Sigmoid colon (tissue), 7 donors: Measurements from ENCODE around the gene GPS2. TPM values are rescaled to one million over a fixed set of nuclear protein-coding genes. Genes with fewer than 3 reads are reported as not detected.

ENCODE experiments used
- DNase-seq: peaks from one replicate; pipeline ENCODE4 v3.0.0-alpha.2; 2019
- H3K27ac ChIP-seq, 4 donors: fragments of 200-600 bp; sonication (generic); one replicate each; pipeline ENCODE4 v1.5.1; 2016 to 2019; ENCODE audit warnings: mild to moderate bottlenecking in 1 of 4
- H3K27me3 ChIP-seq, 3 donors: fragments of 200-600 bp; sonication (generic); one replicate each; pipeline ENCODE4 v1.5.1; 2019; ENCODE audit warnings: mild to moderate bottlenecking in 1 of 3
- H3K36me3 ChIP-seq, 4 donors: fragments of 200-600 bp; sonication (generic); one replicate each; pipeline ENCODE4 v1.5.1; 2016 to 2019
- H3K4me1 ChIP-seq, 4 donors: fragments of 200-600 bp; sonication (generic); one replicate each; pipeline ENCODE4 v1.5.1; 2017 to 2019
- H3K4me3 ChIP-seq, 4 donors: fragments of 200-600 bp; sonication (generic); one replicate each; pipeline ENCODE4 v1.5.1; 2017 to 2019; ENCODE audit warnings: mild to moderate bottlenecking in 2 of 4, moderate library complexity in 1 of 4
- H3K9me3 ChIP-seq, 4 donors: fragments of 200-600 bp in 3 of 4; sonication (generic) in 3 of 4; one replicate each; pipeline versions ENCODE4 v1.5.1 to v1.6.1; 2013 to 2019
- CTCF ChIP-seq, 4 experiments: fragments of 450-650 bp in 3 of 4; fragments of 200-600 bp in 1 of 4; IDR thresholded peaks; one replicate each; pipeline ENCODE4 v1.5.1; 2016 to 2019; ENCODE audit warnings: antibody characterized with exemption in 4 of 4, mild to moderate bottlenecking in 3 of 4, moderate library complexity in 2 of 4
- EP300 ChIP-seq, 4 donors: sonication (generic); formaldehyde crosslinking; IDR thresholded peaks; one replicate each; pipeline ENCODE4 v1.6.1; 2017; ENCODE audit warnings: antibody characterized with exemption in 4 of 4
- POLR2A ChIP-seq, 2 donors: fragments of 450-650 bp; IDR thresholded peaks; one replicate each; pipeline ENCODE4 v1.6.1; 2016; ENCODE audit warnings: antibody characterized with exemption in 2 of 2, mild to moderate bottlenecking in 2 of 2, moderate library complexity in 2 of 2
- POLR2AphosphoS5 ChIP-seq, 4 donors: sonication (generic); formaldehyde crosslinking; IDR thresholded peaks; one replicate each; pipeline ENCODE4 v1.6.1; 2017; ENCODE audit warnings: antibody characterized with exemption in 4 of 4
- WGBS, 2 donors: extraction: QIAGEN DNeasy Blood & Tissue Kit; methylation state at CpG; one replicate each; pipeline ENCODE4 v1.1.7; 2013; 5-methylcytosine and 5-hydroxymethylcytosine counted together
- intact Hi-C: fragments of 100-400 bp; cut with DNase I; formaldehyde crosslinking; loops from one replicate; pipeline ENCODE4 v1.15.1; 2023
- polyA plus RNA-seq, 3 donors: library from polyadenylated mRNA; stranded (reverse); fragments of 200-250 nt; gene quantifications; one replicate each; pipeline ENCODE4 v1.2.3, GENCODE V29; 2013
- total RNA-seq, 4 donors: library from RNA; depleted of rRNA; stranded (reverse); fragments of >200 nt; gene quantifications; one replicate each; pipeline ENCODE4 v1.1.0, GENCODE V29; 2016
- donor health status: healthy with polysubstance abuse.
- donor health status: Bipolar disorder and iron deficiency.
- donor health status: healthy.

GPS2 gene
- total and polyA plus RNA-seq, 7 donors, result 67.9 to 114 (median 84.2) TPM

- peak; percentile 91 for DNase-seq
- H3K27me3 ChIP-seq, result no peaks in the 10 kb centered on the region
- H3K36me3 ChIP-seq, result peaks cover 15 to 21% (median 16%) of the 10 kb centered on the region in 4 donors
- 0 to 1% methylated on average over 29 of the region's 29 CpGs for WGBS, 2 donors
- intact Hi-C loops, result loop anchor here (1.0 to 2.0 kb wide), 3 partner anchors 16 to 72 kb away; partner anchors contain the start of genes ELP5 and KCTD11
- no peaks in the 10 kb centered on the region for H3K9me3 ChIP-seq
- peak overlapping the region; percentile 93 to 98 (median 96) for H3K27ac ChIP-seq
- H3K4me3 ChIP-seq, result peak overlapping the region; percentile 15 to 83 (median 68)
- H3K4me1 ChIP-seq, result peaks cover 0 to 44% (median 37%) of the 10 kb centered on the region in 4 donors
- TF ChIP-seq POLR2A (IDR thresholded peaks at IDR 0.05) (no peak), POLR2AphosphoS5 (IDR thresholded peaks at IDR 0.05) (peak in 2 of 4 donors; percentile 5 to 18), EP300 (IDR thresholded peaks at IDR 0.05) (no peak), CTCF (IDR thresholded peaks at IDR 0.05) (peak; percentile 88 to 98 (median 94))
Measured at GRCh38 chr17:7280519-7281073, 34.6 kb downstream of the GPS2 start.

- no peak for TF ChIP-seq CTCF (IDR thresholded peaks at IDR 0.05)
- TF ChIP-seq POLR2A (IDR thresholded peaks at IDR 0.05), result no peak
- TF ChIP-seq POLR2AphosphoS5 (IDR thresholded peaks at IDR 0.05), result no peak
- no peak for TF ChIP-seq EP300 (IDR thresholded peaks at IDR 0.05)
- no peaks in the 10 kb centered on the region for H3K27me3 ChIP-seq
- peaks cover 0 to 32% (median 25%) of the 10 kb centered on the region in 4 donors for H3K4me1 ChIP-seq
- no peak overlapping the region for H3K27ac ChIP-seq
- peaks cover 3 to 10% (median 5%) of the 10 kb centered on the region in 4 donors for H3K36me3 ChIP-seq
- no peak for DNase-seq
- H3K4me3 ChIP-seq, result no peak overlapping the region
- WGBS, 2 donors, result 20 to 73% methylated on average over 8 of the region's 8 CpGs
- intact Hi-C loops, result no loop called here
- no peaks in the 10 kb centered on the region for H3K9me3 ChIP-seq
Measured at GRCh38 chr17:7279448-7279847, 35.7 kb downstream of the GPS2 start.

- no peak for TF ChIP-seq CTCF (IDR thresholded peaks at IDR 0.05)
- TF ChIP-seq POLR2A (IDR thresholded peaks at IDR 0.05), result no peak
- TF ChIP-seq POLR2AphosphoS5 (IDR thresholded peaks at IDR 0.05), result no peak
- no peak overlapping the region for H3K27ac ChIP-seq
- H3K36me3 ChIP-seq, result no peaks in the 10 kb centered on the region
- H3K27me3 ChIP-seq, result peaks cover 15 to 52% (median 39%) of the 10 kb centered on the region in 3 donors
- intact Hi-C loops, result no loop called here
- H3K4me1 ChIP-seq, result peaks cover 0 to 18% (median 13%) of the 10 kb centered on the region in 4 donors
- 20 to 51% methylated on average over 1 of the region's 1 CpG for WGBS, 2 donors
- no peak for DNase-seq
- H3K4me3 ChIP-seq, result no peak overlapping the region
- H3K9me3 ChIP-seq, result no peaks in the 10 kb centered on the region
Measured at GRCh38 chr17:7266784-7267183, 48.4 kb downstream of the GPS2 start.

- DNase-seq, result no peak
- Histone ChIP-seq H3K27ac (no peak overlapping the region), H3K27me3 (peaks cover 28 to 66% (median 55%) of the 10 kb centered on the region in 3 donors), H3K4me1 (peaks cover 0 to 34% (median 25%) of the 10 kb centered on the region in 4 donors), H3K4me3 (peak overlapping the region in 1 of 4 donors; percentile 23), H3K9me3 (no peaks in the 10 kb centered on the region), H3K36me3 (peaks cover 0 to 12% (median 4%) of the 10 kb centered on the region in 4 donors)
- TF ChIP-seq CTCF (IDR thresholded peaks at IDR 0.05) (no peak), POLR2A (IDR thresholded peaks at IDR 0.05) (no peak), EP300 (IDR thresholded peaks at IDR 0.05) (no peak), POLR2AphosphoS5 (IDR thresholded peaks at IDR 0.05) (no peak)
- 10 to 37% methylated on average over 4 of the region's 4 CpGs for WGBS, 2 donors
- intact Hi-C loops, result loop anchor here (5.0 kb wide), 2 partner anchors 39 to 79 kb away; no protein-coding TSS in a partner anchor
Measured at GRCh38 chr17:7263801-7264078, 51.4 kb downstream of the GPS2 start.
